ENCODE data around the gene BEST3.

BEST3 gene

GRCh38 chr12:69698769-69699540 lies at the start of gene BEST3:
BEST3 (minus strand) TSS chr12:69699303; CDS start chr12:69697798, 1,505 bp downstream.
- no peak for DNase-seq

GRCh38 chr12:69744109-69744508 lies 45.0 kb upstream of the BEST3 start:
- no peak for DNase-seq

DNA sequence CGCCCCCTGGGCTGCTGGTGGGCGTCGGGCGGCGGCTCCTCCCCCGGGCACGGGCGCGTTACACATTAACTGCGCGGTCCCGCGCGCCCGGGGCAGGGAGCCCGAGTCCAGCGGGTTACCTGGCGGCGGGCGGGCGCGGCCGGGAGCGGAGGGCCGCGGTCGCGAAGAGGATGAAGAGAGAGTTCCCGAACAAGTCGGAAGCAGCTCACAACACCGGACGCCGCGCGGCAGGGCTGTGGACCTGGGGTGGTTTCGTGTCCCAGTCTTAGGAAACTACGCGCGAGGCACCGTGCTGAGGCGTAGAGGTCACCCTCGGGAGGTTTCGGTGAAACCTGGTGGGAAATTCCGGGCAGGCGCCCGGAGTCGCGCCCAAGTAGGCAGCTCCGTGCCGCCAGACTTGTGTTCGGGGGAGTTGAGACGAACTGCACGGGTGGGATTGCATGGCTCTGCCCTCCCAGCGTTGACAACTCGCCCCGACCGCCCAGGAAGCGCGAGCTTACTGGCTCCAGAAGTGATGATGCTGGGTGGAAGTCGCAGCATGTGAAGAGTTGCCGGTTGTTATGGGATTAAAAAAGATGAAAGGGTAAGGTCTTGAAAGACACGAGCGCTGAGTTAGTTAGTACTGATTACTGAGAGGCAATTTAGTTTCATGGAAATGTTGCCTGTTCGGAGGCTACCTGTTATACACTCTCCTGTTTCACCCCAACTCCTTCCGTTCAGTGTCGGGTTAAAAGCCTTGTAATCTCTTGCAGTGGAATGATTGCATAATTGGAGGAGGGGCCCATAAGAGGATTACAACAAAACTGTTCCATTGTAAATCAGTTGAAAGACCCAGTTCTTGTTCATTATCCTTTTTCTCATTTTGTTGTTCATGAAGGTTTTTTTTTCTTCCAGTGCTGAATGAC lies 40.4 kb upstream of the BEST3 start:
- peak; percentile 64 to 75 (median 68) for DNase-seq

DNA sequence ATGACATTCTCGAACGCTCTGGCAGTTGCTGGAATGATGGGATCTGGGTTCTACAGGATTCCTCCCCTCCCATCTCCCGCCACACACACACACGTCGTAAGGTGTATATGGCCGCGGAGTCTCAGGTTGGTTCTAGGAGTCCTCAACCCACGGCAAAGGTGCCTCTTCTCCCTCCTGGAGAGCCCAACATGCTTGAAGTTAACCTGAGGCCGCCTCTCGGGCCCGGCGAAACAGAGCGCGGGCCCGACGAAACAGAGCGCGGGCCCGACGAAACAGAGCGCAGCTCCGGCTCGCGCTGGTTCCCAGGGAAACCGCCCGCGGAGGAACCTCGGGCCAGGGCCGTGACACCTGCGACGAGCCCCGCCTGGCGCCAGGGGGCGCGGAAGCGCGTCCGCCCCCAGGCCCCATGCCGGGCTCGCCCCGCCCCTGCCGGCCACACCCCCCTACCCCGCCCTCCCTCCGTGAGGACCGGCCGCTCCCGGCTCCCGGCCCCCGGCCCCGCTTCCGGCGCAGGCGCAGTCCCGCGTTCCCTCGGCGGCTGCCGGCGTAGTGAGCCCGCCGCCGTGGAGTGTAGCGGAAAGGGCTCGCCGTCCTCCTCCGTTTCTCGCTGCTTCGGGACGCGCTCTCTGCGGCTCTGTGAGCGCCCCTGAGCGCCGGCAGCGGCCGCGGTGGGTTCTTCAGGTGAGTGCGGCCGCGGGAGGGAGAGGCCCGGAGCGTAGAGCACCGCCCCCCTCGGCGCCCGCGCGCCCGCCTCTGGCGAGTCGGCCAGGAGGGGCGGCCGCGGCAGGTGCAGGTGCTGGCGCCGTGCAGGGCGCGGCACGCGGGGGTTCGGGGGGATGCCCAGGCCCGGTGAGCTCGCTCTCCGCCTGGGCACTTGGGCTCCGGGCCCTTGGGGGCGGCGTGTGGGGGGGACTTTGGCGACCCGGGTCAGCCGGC lies 39.5 kb upstream of the BEST3 start, which contains the start of gene RAB3IP:
Gene RAB3IP (plus strand): TSS at position 510 of the 936 bp plus-strand sequence. CDS start 16,549 bp downstream, outside the sequence.
- peak; percentile 82 to 93 (median 90) for DNase-seq

GRCh38 chr12:69733638-69734037 lies 34.5 kb upstream of the BEST3 start:
- DNase-seq, result no peak

- DNase-seq, result no peak
Observed at GRCh38 chr12:69732088-69732487, 33.0 kb upstream of the BEST3 start.

DNA sequence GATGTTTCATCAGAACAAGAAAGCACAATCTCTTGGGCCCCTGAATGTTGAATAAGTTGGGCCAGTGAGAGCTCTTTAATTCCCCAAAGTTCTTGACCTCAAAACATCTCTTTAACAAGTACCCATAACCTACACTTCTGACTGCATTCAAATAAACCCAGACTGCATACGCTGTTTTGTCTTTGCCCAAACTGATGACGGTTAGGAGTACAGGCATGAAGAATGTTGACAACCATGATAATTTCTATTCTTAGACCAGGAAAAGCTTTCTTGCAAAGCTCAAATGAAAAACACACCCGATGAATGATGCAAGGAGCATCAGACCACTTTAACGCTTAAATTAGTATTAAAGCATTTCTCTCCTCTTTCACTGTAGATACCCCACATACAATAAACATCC lies 27.8 kb upstream of the BEST3 start:
- DNase-seq, result no peak

DNA sequence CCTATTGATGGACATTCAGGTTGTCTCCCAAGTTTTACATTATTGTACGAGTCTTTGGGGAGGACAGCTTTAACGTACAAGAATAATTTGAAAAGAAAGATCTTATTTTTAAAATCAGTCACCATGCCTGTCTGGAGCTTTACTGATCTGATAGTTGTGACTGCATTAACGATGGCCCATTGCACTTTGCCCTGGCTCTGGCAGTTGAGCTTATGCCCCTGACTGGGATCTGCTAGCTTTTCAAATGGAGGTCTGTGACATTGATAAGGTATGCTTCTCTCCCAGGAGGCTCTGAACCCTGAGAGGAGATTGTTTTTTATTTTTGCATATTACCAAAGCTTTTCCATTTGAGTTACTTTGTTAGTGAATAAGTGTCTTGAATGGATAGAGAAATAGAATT lies 21.6 kb upstream of the BEST3 start:
- DNase-seq, result no peak

GRCh38 chr12:69719336-69720316 lies 20.5 kb upstream of the BEST3 start:
- DNase-seq, result no peak

DNA sequence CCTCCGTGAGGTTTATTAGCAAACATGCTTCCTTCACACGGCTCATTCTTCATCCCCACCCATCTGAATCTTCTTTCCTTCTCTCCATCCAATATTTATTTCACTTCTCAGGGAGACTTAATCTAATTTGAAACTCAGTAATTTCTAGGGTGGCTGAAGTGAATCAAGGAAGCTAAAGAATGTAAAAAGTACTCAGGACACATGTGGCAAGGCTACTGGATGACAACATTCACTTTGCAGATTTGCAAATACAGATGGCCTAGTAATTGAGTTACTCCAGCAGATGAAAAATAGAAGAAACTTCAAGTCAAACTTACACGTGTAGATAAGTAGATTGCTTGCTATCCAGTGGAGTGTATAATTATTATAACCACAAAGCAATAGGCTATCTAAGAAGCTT lies 15.4 kb upstream of the BEST3 start:
- DNase-seq, result no peak

GRCh38 chr12:69712826-69713225 lies 13.7 kb upstream of the BEST3 start:
- DNase-seq, result no peak

- DNase-seq, result no peak
Observed at GRCh38 chr12:69708649-69709048, 9.5 kb upstream of the BEST3 start.

DNA sequence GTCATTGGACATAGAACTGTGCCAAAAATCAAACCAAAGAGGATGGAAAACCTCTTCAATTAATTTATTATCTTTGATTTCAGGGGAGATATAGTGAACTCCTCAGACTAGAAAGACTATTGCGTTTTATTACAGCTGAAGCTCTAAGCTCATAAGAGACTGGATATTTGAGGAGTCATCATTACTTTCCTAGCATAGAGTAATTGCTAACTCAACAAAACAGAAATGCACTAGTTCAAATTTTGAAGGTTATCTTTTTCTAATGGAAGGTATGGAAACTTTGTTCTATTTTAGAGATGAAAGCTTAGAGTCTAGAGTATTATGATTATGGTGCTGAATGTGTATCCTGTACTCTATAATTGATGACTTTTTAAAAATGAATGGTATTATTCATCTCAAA lies 5.3 kb upstream of the BEST3 start:
- no peak for DNase-seq

DNA sequence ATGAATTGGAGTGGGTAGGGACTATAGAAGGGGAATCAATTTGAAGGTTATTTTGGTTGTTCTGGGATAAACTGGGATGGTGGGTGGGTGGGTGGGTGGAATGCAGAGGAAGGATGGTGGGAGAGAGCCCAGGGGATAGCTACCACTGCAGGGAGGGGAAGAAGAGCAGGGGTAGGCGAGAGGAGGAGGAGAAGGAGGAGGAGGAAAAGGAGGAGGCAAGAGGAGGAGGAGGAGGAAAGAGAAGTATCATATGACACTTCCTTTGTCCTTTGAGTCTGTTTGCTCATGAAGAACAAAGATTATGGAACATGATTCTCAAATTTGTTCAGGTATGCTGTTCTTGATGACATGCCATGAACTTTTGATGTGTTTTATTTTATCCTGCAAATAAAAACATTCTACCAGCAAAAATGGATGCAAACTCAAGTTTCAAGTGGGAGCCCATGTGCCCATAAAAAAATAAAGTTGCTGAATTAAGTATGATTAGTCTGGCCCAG lies 4.1 kb upstream of the BEST3 start:
- no peak for DNase-seq

GRCh38 chr12:69701826-69702225 lies 2.7 kb upstream of the BEST3 start:
- DNase-seq, result no peak

- no peak for DNase-seq
Observed at GRCh38 chr12:69698054-69698453, 1.0 kb downstream of the BEST3 start.

DNA sequence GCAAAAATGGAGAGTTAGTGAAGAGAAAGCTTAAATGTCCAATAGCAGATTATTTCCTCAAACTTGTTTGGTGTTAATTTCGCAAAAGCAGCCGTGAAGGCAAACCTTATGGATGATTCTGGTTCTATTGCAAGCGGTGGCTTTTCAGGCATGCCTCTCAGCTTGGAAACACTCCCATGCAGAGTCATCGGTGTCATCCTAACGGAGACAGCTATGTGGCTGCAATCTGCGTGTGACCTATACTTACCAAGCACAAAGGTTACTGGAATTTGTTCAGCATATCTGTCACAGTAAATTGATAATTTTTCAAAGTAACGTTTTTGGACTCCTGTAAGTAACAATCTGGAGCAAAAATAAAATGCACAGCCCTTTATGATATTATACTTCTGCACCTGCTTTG lies 5.0 kb downstream of the BEST3 start:
- no peak for DNase-seq

DNA sequence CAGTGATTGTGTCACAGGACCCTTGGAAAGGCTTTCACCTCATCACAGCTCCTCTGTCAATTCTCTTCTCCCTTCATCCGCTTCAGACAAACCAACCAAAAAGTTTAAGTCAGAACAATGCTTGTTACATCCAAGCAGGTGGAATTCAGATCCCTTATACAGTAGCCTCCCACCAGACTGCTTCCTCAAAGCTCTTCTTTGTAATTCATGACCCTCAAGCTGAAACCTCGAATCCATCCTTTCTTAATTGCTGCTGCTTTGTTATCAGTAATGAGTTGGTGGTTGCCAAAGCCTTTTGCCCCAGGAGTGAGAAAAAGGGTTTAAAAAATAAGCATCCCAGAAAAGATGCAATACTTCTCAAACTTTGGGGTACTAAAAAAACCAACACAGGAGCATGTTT lies 9.5 kb downstream of the BEST3 start:
- DNase-seq, result no peak

DNA sequence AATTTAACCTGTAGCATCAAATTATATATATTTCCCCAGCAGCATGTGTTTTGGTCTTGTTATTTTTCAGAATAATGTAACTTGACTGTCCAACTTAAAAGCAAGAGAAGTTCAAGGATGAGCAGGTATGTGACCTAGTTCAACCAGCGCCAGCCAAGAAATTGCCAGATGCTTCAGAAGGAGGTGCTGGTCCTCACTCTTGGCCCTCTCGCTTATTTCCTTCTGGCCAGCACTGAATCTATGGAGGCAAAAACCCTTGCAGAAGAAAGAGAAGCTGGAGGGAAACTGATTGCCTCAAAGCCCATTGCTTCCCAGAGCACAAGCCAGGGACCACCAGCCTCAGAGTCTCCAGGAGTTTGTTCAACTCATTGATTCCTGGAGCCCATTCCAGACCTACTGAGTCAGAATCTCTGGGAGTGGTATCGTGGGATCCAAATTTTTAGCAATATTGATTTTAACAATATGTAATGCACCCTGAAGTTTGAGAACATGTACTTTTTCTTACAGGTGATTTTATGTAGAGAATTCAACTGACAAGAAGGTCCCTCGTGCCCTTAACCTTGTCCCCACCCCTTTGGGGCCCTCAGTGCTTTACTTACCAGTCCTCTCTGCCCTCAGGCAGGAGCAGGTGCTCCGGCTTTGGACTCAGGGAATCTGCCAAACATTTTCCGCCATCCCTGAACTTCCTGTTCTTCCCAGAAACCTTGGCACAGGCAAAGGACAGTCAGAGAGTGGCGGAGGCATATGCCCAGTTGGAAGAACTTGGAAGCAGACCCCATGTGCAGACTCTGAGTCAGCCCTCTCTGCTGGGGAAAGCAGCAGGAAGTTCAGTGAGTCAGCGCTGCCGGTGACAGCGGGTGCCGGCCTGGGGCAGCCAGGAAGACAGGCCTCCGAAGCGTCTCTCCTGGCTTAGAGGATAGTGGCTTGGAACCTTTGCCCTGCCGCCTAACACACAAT lies 10.4 kb downstream of the BEST3 start:
- no peak for DNase-seq

GRCh38 chr12:69688021-69688420 lies 11.1 kb downstream of the BEST3 start:
- DNase-seq, result no peak
